ENCODE data around the gene PDE6B.

DNA sequence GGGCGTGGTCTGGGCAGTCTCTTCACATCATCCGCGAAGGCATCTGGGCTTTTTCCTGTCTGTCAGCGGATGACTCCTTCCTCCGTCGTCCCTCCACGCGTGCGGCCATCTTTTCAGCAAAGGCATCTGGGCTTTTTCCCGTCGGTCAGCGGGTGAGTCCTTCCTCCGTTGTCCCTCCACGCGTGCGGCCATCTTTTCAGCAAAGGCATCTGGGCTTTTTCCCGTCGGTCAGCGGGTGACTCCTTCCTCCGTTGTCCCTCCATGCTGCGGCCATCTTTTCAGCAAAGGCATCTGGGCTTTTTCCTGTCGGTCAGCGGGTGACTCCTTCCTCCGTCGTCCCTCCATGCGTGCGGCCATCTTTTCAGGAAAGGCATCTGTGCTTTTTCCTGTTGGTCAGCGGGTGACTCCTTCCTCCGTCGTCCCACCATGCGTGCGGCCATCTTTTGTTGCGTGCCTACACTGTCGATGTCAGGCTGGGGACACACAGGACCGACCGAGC is 37.0 kb upstream of the PDE6B start:
- TF ChIP-seq, protein P1, sequence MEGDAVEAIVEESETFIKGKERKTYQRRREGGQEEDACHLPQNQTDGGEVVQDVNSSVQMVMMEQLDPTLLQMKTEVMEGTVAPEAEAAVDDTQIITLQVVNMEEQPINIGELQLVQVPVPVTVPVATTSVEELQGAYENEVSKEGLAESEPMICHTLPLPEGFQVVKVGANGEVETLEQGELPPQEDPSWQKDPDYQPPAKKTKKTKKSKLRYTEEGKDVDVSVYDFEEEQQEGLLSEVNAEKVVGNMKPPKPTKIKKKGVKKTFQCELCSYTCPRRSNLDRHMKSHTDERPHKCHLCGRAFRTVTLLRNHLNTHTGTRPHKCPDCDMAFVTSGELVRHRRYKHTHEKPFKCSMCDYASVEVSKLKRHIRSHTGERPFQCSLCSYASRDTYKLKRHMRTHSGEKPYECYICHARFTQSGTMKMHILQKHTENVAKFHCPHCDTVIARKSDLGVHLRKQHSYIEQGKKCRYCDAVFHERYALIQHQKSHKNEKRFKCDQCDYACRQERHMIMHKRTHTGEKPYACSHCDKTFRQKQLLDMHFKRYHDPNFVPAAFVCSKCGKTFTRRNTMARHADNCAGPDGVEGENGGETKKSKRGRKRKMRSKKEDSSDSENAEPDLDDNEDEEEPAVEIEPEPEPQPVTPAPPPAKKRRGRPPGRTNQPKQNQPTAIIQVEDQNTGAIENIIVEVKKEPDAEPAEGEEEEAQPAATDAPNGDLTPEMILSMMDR (IDR thresholded peaks at IDR 0.05): no peak
- no peak for TF ChIP-seq ZFX (IDR thresholded peaks at IDR 0.05; ENCODE audit: borderline replicate concordance)
